HEK293 (cell line): ENCODE measurements around the gene MYADML2.

Experiments used
- CTCF ChIA-PET: fragments of 350-600 bp; formaldehyde crosslinking; extraction: SDS; loops from one replicate; lab custom pipeline; 2021; ENCODE audit warnings: antibody characterized with exemption; lab: Yijun Ruan, JAX
- POLR2A ChIA-PET: fragments of 300-600 bp; formaldehyde crosslinking; extraction: SDS; loops from one replicate; lab custom pipeline; 2020; ENCODE audit warnings: antibody characterized with exemption, inconsistent platforms; lab: Yijun Ruan, JAX
- H3K27ac ChIP-seq: fragments of 200-500 bp; sonication (Bioruptor generic); 2 replicates; pipeline ENCODE4 v1.5.1; 2014; ENCODE audit warnings: low read depth, low read length, control low read depth, inconsistent platforms; ENCODE audit errors: extremely low read depth
- H3K36me3 ChIP-seq, 2 experiments: fragments of 200-500 bp in 1 of 2; sonication (Bioruptor generic) in 1 of 2; 1 replicate in 1 of 2; 2 replicates in 1 of 2; pipeline ENCODE4 v1.5.1; 2014 to 2017; ENCODE audit warnings: inconsistent platforms in 2 of 2, low read length in 2 of 2; ENCODE audit not compliant: control insufficient read depth in 2 of 2, insufficient read depth in 1 of 2
- H3K4me1 ChIP-seq: fragments of 200-500 bp; sonication (Bioruptor generic); 2 replicates; pipeline ENCODE4 v1.5.1; 2014; ENCODE audit warnings: mild to moderate bottlenecking, low read length, inconsistent platforms; ENCODE audit not compliant: control insufficient read depth, insufficient read depth
- H3K4me3 ChIP-seq: 2 replicates; pipeline ENCODE4 v1.5.1; 2011; ENCODE audit warnings: low read depth, mild to moderate bottlenecking, control low read depth, low read length, moderate library complexity
- H3K9me3 ChIP-seq: fragments of 200-500 bp; sonication (Bioruptor generic); 2 replicates; pipeline ENCODE4 v1.5.1; 2014; ENCODE audit warnings: low read depth, low read length, inconsistent platforms; ENCODE audit not compliant: control insufficient read depth, insufficient read depth
- GLIS2 ChIP-seq: fragments of 450-650 bp; formaldehyde crosslinking; IDR thresholded peaks from 2 replicates; pipeline ENCODE4 v1.5.1; 2016; ENCODE audit warnings: missing biosample characterization, missing genetic modification characterization
- HOXD13 ChIP-seq: sonication (generic); formaldehyde crosslinking; IDR thresholded peaks from 2 replicates; pipeline ENCODE4 v1.8.0; 2022; ENCODE audit warnings: missing genetic modification reagents, borderline replicate concordance
- MYNN ChIP-seq: fragments of 450-650 bp; formaldehyde crosslinking; IDR thresholded peaks from 2 replicates; pipeline ENCODE4 v1.5.1; 2016; ENCODE audit warnings: missing biosample characterization, missing genetic modification characterization, borderline replicate concordance
- MZF1 ChIP-seq: fragments of 450-650 bp; formaldehyde crosslinking; IDR thresholded peaks from 2 replicates; pipeline ENCODE4 v1.5.1; 2017; ENCODE audit warnings: missing biosample characterization, missing genetic modification characterization, borderline replicate concordance
- SP3 ChIP-seq: fragments of 450-650 bp; formaldehyde crosslinking; IDR thresholded peaks from 2 replicates; pipeline ENCODE4 v1.5.1; 2016; ENCODE audit warnings: missing biosample characterization, missing genetic modification characterization
- ZNF121 ChIP-seq: fragments of 450-650 bp; formaldehyde crosslinking; IDR thresholded peaks from 2 replicates; pipeline ENCODE4 v1.5.1; 2016; ENCODE audit warnings: missing biosample characterization, missing genetic modification characterization
- ZNF169 ChIP-seq: fragments of 450-650 bp; formaldehyde crosslinking; IDR thresholded peaks from 2 replicates; pipeline ENCODE4 v1.5.1; 2016; ENCODE audit warnings: missing biosample characterization, missing genetic modification characterization
- ZNF19 ChIP-seq: fragments of 450-650 bp; formaldehyde crosslinking; IDR thresholded peaks from 2 replicates; pipeline ENCODE4; 2016; ENCODE audit warnings: missing biosample characterization, missing genetic modification characterization, low read depth
- ZNF223 ChIP-seq: fragments of 450-650 bp; formaldehyde crosslinking; IDR thresholded peaks from 2 replicates; pipeline ENCODE4 v1.5.1; 2016; ENCODE audit warnings: missing biosample characterization, missing genetic modification characterization
- ZNF23 ChIP-seq: fragments of 450-650 bp; formaldehyde crosslinking; IDR thresholded peaks from 2 replicates; pipeline ENCODE4 v1.5.1; 2016; ENCODE audit warnings: missing biosample characterization, missing genetic modification characterization, borderline replicate concordance
- ZNF24 ChIP-seq: fragments of 450-650 bp; formaldehyde crosslinking; IDR thresholded peaks from 2 replicates; pipeline ENCODE4 v1.5.1; 2016; ENCODE audit warnings: missing biosample characterization, missing genetic modification characterization
- ZNF335 ChIP-seq: fragments of 450-650 bp; formaldehyde crosslinking; conservative IDR thresholded peaks from 2 replicates; pipeline ENCODE4 v1.5.1; 2016; ENCODE audit warnings: missing biosample characterization, missing genetic modification characterization
- ZNF350 ChIP-seq: fragments of 450-650 bp; formaldehyde crosslinking; IDR thresholded peaks from 2 replicates; pipeline ENCODE4 v1.5.0; 2017; ENCODE audit warnings: missing biosample characterization, mild to moderate bottlenecking, missing genetic modification characterization
- ZNF394 ChIP-seq: fragments of 450-650 bp; formaldehyde crosslinking; IDR thresholded peaks from 2 replicates; pipeline ENCODE4 v1.5.1; 2016; ENCODE audit warnings: missing biosample characterization, missing genetic modification characterization, mild to moderate bottlenecking, moderate library complexity, borderline replicate concordance
- ZNF426 ChIP-seq: fragments of 450-650 bp; formaldehyde crosslinking; IDR thresholded peaks from 2 replicates; pipeline ENCODE4 v1.5.1; 2017; ENCODE audit warnings: missing biosample characterization, missing genetic modification characterization, mild to moderate bottlenecking, inconsistent platforms, moderate library complexity
- ZNF529 ChIP-seq: fragments of 450-650 bp; formaldehyde crosslinking; IDR thresholded peaks from 2 replicates; pipeline ENCODE4 v1.5.1; 2017; ENCODE audit warnings: missing genetic modification characterization, missing biosample characterization; ENCODE audit not compliant: insufficient replicate concordance
- ZNF600 ChIP-seq: fragments of 450-650 bp; formaldehyde crosslinking; IDR thresholded peaks from 2 replicates; pipeline ENCODE4 v1.5.1; 2016; ENCODE audit warnings: missing biosample characterization, missing genetic modification characterization
- TF ChIP-seq, protein P1 (sequence below): fragments of 450-650 bp; formaldehyde crosslinking; IDR thresholded peaks from 2 replicates; pipeline ENCODE4 v1.5.1; 2016; ENCODE audit warnings: missing biosample characterization, missing genetic modification characterization, borderline replicate concordance
- TF ChIP-seq, protein P2 (sequence below): fragments of 450-650 bp; IDR thresholded peaks from 2 replicates; pipeline ENCODE4 v1.5.1; 2018; ENCODE audit warnings: missing biosample characterization, missing genetic modification characterization
- TF ChIP-seq, protein P3 (sequence below): fragments of 450-650 bp; formaldehyde crosslinking; IDR thresholded peaks from 2 replicates; pipeline ENCODE4 v1.5.1; 2017; ENCODE audit warnings: missing biosample characterization, missing genetic modification characterization
- TF ChIP-seq, protein P4 (sequence below): fragments of 450-650 bp; formaldehyde crosslinking; IDR thresholded peaks from 2 replicates; pipeline ENCODE4 v1.5.1; 2017; ENCODE audit warnings: missing biosample characterization, mild to moderate bottlenecking, missing genetic modification characterization, moderate library complexity

The MYADML2 gene

DNA sequence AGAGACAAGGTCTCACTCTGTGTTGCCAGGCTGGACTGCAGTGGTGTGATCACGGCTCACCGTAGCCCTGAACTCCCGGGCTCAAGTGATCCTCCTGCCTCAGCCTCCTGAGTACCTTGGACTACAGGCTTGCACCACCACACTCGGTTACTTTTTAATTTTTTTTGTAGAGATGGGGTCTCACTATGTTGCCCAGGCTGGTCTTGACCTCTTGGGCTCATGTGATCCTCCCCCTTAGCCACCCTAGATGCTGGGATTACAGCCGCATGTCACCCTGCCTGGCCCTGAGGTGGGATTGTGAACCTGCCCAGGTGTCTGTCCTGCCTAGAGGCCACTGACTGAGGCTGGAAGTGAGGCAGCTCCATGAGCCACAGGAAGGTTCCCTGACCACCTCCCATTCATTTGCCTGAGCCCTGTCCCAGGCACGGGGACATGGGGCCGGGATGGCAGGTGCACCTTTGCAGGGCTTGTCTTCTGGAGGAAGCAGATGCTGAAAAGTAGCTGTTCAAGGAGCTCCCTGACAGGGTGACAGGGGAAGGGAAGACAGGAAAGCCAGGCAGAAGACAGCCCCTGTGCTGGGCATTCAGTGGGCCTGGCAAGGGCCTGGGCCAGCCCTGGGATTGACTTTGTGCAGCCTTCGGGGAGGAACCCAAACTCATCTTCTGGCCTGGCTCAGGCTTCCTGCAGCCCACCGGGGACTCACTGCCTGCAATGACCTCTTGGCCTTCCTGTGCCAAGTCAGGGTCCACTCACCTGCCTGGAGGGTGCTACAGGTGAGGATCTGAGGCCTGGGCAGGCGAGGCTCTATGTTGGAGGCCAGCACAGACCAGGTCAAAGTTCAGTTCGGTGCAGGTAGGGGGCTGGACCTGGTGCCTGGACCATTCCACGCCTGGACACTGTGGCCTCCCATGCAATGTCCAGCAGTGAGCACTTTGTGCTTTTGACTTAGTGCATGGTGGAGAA is 22.1 kb upstream of the MYADML2 start:
- H3K4me3 ChIP-seq = no peak overlapping the region
- no peaks in the 10 kb centered on the region for H3K9me3 ChIP-seq
- no peaks in the 10 kb centered on the region for H3K4me1 ChIP-seq
- ChIA-PET CTCF (interaction anchor here (1.4 to 1.8 kb wide), 2 partner anchors 10 to 11 kb away, joined by 3 to 7 read pairs; no protein-coding TSS in a partner anchor), POLR2A (no interaction called here)
- TF ChIP-seq ZNF19 (no peak), ZNF121 (tag by site-specific recombination) (peak; percentile 88)
- no peaks in the 10 kb centered on the region for H3K36me3 ChIP-seq
- H3K27ac ChIP-seq = no peak overlapping the region

DNA sequence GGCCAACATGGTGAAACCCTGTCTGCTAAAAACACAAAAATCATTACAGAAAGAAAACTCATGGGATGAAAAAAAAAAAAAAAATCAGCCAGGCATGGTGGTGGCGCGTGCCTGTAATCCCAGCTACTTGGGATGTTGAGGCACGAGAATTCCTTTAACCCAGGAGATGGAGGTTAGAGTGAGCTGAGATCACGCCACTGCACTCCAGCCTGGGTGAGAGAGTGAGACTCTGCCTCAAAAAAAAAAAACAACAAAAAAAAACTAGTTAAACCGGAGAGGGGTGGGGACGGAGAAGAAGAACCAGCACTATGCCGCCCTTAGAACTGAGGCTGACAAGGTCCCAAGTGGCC is 21.3 kb upstream of the MYADML2 start:
- POLR2A ChIA-PET = interaction anchor here (0.7 kb wide), 3 partner anchors 9 to 729 kb away, joined by 4 to 6 read pairs (median 5); partner anchors contain the start of genes ASPSCR1 and NDUFAF8
- TF ChIP-seq, protein P1, sequence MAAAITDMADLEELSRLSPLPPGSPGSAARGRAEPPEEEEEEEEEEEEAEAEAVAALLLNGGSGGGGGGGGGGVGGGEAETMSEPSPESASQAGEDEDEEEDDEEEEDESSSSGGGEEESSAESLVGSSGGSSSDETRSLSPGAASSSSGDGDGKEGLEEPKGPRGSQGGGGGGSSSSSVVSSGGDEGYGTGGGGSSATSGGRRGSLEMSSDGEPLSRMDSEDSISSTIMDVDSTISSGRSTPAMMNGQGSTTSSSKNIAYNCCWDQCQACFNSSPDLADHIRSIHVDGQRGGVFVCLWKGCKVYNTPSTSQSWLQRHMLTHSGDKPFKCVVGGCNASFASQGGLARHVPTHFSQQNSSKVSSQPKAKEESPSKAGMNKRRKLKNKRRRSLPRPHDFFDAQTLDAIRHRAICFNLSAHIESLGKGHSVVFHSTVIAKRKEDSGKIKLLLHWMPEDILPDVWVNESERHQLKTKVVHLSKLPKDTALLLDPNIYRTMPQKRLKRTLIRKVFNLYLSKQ = no peak
- TF ChIP-seq SP3 (tag by site-specific recombination) (no peak), HOXD13 (no peak), ZNF223 (tag by site-specific recombination) (no peak), ZNF426 (no peak), ZNF169 (tag by site-specific recombination) (no peak)
- TF ChIP-seq, protein P2, sequence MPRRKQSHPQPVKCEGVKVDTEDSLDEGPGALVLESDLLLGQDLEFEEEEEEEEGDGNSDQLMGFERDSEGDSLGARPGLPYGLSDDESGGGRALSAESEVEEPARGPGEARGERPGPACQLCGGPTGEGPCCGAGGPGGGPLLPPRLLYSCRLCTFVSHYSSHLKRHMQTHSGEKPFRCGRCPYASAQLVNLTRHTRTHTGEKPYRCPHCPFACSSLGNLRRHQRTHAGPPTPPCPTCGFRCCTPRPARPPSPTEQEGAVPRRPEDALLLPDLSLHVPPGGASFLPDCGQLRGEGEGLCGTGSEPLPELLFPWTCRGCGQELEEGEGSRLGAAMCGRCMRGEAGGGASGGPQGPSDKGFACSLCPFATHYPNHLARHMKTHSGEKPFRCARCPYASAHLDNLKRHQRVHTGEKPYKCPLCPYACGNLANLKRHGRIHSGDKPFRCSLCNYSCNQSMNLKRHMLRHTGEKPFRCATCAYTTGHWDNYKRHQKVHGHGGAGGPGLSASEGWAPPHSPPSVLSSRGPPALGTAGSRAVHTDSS = no peak
- CTCF ChIA-PET = interaction anchor here (1.3 to 1.8 kb wide), 3 partner anchors 9 to 51 kb away, joined by 3 to 9 read pairs (median 7); no protein-coding TSS in a partner anchor
- Histone ChIP-seq H3K4me1 (no peaks in the 10 kb centered on the region), H3K36me3 (no peaks in the 10 kb centered on the region), H3K9me3 (no peaks in the 10 kb centered on the region), H3K27ac (no peak overlapping the region), H3K4me3 (no peak overlapping the region)

DNA sequence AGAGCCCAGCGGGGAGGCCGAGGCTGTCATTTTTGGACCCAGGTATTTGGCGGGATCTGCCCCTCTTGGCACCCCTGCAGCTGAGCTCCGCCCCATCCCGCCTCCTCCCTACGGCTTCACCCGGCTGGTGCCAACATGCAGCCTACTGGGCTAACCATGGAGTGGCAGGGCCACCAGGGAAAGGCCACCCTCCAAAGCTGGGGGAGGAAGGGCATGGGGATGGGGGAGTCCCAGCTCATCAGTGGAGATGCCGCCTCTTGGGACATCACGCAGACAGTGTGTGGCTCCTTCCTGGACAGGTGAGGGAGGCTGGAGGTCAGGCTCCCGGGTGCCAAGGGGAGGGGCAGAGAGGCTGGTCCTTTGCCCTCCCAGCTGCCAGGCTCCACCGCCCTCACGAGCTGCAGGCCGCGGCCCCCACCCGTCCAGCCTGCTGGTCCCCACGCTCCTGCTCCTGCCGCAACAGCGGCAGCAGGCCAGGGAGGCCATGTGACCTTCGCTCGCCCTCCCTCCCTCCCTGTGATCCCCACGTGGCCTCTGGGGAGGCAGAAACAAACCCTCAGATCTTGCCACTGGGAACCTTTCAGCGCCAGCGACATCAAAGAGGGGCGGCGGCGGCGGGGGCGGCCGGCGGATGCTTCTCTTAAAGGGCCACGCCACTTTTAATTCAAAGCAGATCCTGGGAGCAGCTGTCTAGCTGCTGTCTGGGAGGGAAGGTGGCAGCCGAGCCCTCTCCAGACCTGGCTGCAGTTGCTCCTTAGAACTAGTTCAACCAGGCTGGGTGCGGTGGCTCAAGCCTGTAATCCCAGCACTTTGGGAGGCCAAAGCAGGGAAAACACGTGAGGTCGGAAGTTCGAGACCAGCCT is 20.7 kb upstream of the MYADML2 start:
- Histone ChIP-seq H3K36me3 (no peaks in the 10 kb centered on the region), H3K4me3 (no peak overlapping the region), H3K4me1 (no peaks in the 10 kb centered on the region), H3K27ac (no peak overlapping the region), H3K9me3 (no peaks in the 10 kb centered on the region)
- CTCF ChIA-PET = interaction anchor here (0.6 to 1.8 kb wide), 5 partner anchors 8 to 674 kb away, joined by 3 to 9 read pairs (median 4); no protein-coding TSS in a partner anchor
- POLR2A ChIA-PET = interaction anchor here (0.5 to 1.4 kb wide), 7 partner anchors 9 to 728 kb away, joined by 3 to 10 read pairs (median 5); partner anchors contain the start of genes ASPSCR1, MAFG and NDUFAF8
- TF ChIP-seq GLIS2 (tag by site-specific recombination) = peak; percentile 69
- TF ChIP-seq ZNF24 = no peak
- TF ChIP-seq, protein P3, sequence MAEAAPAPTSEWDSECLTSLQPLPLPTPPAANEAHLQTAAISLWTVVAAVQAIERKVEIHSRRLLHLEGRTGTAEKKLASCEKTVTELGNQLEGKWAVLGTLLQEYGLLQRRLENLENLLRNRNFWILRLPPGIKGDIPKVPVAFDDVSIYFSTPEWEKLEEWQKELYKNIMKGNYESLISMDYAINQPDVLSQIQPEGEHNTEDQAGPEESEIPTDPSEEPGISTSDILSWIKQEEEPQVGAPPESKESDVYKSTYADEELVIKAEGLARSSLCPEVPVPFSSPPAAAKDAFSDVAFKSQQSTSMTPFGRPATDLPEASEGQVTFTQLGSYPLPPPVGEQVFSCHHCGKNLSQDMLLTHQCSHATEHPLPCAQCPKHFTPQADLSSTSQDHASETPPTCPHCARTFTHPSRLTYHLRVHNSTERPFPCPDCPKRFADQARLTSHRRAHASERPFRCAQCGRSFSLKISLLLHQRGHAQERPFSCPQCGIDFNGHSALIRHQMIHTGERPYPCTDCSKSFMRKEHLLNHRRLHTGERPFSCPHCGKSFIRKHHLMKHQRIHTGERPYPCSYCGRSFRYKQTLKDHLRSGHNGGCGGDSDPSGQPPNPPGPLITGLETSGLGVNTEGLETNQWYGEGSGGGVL (tag by site-specific recombination) = peak; percentile 55; the same call in 1 of the 2 replicates
- 0 out of 2 replicates have a peak, but pooled peaks have one; percentile 14 for TF ChIP-seq ZNF600 (tag by site-specific recombination)
- no peak for TF ChIP-seq ZNF529 (tag by site-specific recombination)
- TF ChIP-seq ZNF350 = no peak
- no peak for TF ChIP-seq SP3 (tag by site-specific recombination)
- TF ChIP-seq ZNF23 = no peak
- no peak for TF ChIP-seq MZF1
- TF ChIP-seq, protein P4, sequence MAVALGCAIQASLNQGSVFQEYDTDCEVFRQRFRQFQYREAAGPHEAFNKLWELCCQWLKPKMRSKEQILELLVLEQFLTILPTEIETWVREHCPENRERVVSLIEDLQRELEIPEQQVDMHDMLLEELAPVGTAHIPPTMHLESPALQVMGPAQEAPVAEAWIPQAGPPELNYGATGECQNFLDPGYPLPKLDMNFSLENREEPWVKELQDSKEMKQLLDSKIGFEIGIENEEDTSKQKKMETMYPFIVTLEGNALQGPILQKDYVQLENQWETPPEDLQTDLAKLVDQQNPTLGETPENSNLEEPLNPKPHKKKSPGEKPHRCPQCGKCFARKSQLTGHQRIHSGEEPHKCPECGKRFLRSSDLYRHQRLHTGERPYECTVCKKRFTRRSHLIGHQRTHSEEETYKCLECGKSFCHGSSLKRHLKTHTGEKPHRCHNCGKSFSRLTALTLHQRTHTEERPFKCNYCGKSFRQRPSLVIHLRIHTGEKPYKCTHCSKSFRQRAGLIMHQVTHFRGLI (tag by site-specific recombination) = no peak
- TF ChIP-seq ZNF335 (tag by site-specific recombination) = peak; percentile 37; the same call in 1 of the 2 replicates
- peak; percentile 38; the same call in 1 of the 2 replicates for TF ChIP-seq ZNF394
- TF ChIP-seq MYNN (tag by site-specific recombination) = no peak
